ENCODE measurements around the gene THOC2. TPM values are rescaled to one million over a fixed set of nuclear protein-coding genes. Genes with fewer than 3 reads are reported as not detected.

The THOC2 gene
- total RNA-seq, 3 donors from 2014 or later (not counting 1 experiment from before 2014, with no cell fraction given), result 86.9 to 114 (median 90.3) TPM

- no peak for ATAC-seq
- no peaks in the 10 kb centered on the region for H3K36me3 ChIP-seq (ENCODE audit: control insufficient read depth, insufficient read depth, low read length)
- no peaks in the 10 kb centered on the region for H3K9me3 Mint-ChIP-seq
- DNase-seq, result no peak
- WGBS (ENCODE audit: insufficient coverage), result 100% methylated on average over 1 of the region's 2 CpGs
- no peaks in the 10 kb centered on the region for H3K27me3 Mint-ChIP-seq (ENCODE audit: low read depth in 2 of 2)
- H3K4me1 Mint-ChIP-seq, result peaks cover 6 to 14% of the 10 kb centered on the region in 2 donors
- intact Hi-C loops (cut with micrococcal nuclease), result no loop called here
- no peaks in the 10 kb centered on the region for H3K36me3 Mint-ChIP-seq
- no peaks in the 10 kb centered on the region for H3K4me1 ChIP-seq (ENCODE audit: control insufficient read depth, insufficient read depth, low read length)
- no peak overlapping the region for H3K4me3 ChIP-seq (ENCODE audit: low read length)
- TF ChIP-seq, protein P1, sequence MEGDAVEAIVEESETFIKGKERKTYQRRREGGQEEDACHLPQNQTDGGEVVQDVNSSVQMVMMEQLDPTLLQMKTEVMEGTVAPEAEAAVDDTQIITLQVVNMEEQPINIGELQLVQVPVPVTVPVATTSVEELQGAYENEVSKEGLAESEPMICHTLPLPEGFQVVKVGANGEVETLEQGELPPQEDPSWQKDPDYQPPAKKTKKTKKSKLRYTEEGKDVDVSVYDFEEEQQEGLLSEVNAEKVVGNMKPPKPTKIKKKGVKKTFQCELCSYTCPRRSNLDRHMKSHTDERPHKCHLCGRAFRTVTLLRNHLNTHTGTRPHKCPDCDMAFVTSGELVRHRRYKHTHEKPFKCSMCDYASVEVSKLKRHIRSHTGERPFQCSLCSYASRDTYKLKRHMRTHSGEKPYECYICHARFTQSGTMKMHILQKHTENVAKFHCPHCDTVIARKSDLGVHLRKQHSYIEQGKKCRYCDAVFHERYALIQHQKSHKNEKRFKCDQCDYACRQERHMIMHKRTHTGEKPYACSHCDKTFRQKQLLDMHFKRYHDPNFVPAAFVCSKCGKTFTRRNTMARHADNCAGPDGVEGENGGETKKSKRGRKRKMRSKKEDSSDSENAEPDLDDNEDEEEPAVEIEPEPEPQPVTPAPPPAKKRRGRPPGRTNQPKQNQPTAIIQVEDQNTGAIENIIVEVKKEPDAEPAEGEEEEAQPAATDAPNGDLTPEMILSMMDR (IDR thresholded peaks at IDR 0.05), result no peak
- no peak overlapping the region for H3K4me3 Mint-ChIP-seq
- no peaks in the 10 kb centered on the region for H3K27me3 ChIP-seq (ENCODE audit: control insufficient read depth, insufficient read depth, low read length)
- H3K27ac ChIP-seq (ENCODE audit: low read length), result no peak overlapping the region
- H3K27ac Mint-ChIP-seq, result no peak overlapping the region
- no peaks in the 10 kb centered on the region for H3K9me3 ChIP-seq (ENCODE audit: control insufficient read depth, insufficient read depth, low read length)
These were observed 28.1 kb downstream of the THOC2 start for GRCh38 chrX:123704781-123705180.

DNA sequence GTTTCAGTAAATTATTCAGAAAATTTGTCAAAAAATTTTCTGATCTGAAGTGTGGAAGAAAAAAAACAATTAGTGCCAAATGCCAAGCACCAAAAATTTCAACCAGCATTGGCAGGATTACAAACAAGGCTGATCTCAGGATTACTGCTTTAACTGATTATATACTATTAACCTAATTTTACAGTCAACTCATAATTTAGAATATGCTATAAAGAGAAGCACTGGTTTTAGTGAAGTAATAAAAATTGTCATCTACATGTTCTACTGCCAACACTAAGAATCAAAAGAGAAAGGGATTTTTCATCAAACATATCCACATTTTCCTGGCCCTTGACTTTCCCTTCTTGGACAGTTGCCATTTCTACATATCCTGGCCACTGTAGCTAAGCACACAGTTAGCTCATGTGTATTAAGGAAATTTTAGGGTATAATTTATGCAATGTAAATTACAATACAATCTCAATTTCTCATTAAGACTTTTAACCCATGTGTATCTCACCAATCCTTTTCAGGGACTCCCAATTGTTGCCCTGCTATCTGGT, 33.8 kb downstream of the THOC2 start:
- Mint-ChIP-seq H3K9me3 (no peaks in the 10 kb centered on the region), H3K36me3 (no peaks in the 10 kb centered on the region), H3K4me1 (peaks cover 0 to 4% of the 10 kb centered on the region in 2 donors), H3K27ac (no peak overlapping the region), H3K27me3 (ENCODE audit: low read depth in 2 of 2) (no peaks in the 10 kb centered on the region), H3K4me3 (no peak overlapping the region)
- intact Hi-C loops (cut with micrococcal nuclease), result no loop called here
- no peak for DNase-seq
- Histone ChIP-seq H3K27ac (ENCODE audit: low read length) (no peak overlapping the region), H3K4me3 (ENCODE audit: low read length) (no peak overlapping the region), H3K36me3 (ENCODE audit: control insufficient read depth, insufficient read depth, low read length) (no peaks in the 10 kb centered on the region), H3K4me1 (ENCODE audit: control insufficient read depth, insufficient read depth, low read length) (no peaks in the 10 kb centered on the region), H3K9me3 (ENCODE audit: control insufficient read depth, insufficient read depth, low read length) (no peaks in the 10 kb centered on the region), H3K27me3 (ENCODE audit: control insufficient read depth, insufficient read depth, low read length) (no peaks in the 10 kb centered on the region)
- TF ChIP-seq, protein P1 (IDR thresholded peaks at IDR 0.05), result no peak
- no peak for ATAC-seq

GRCh38 chrX:123696334-123696733, 36.5 kb downstream of the THOC2 start:
- H3K27ac ChIP-seq (ENCODE audit: low read length), result no peak overlapping the region
- no peak overlapping the region for H3K27ac Mint-ChIP-seq

DNA sequence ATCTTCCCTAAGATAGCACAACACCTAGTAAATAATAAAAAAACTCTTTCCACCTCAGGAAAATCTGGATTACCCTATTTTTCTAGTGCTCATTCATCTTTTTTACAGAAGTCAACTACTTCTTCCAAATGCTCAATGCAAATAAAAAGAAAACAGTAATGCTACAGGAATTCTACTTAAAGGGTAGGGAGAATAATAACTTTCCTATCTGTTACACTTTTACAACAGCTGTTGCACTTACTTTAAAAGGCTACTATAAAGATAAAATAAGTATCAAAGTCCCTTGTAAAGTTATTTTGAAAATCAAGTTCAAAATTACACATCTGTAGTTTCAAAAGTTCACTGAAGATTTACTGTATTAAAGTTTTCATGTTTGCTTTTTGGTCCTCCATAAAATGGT, 37.6 kb downstream of the THOC2 start:
- Histone ChIP-seq H3K9me3 (ENCODE audit: control insufficient read depth, insufficient read depth, low read length) (no peaks in the 10 kb centered on the region), H3K27ac (ENCODE audit: low read length) (no peak overlapping the region), H3K36me3 (ENCODE audit: control insufficient read depth, insufficient read depth, low read length) (peaks cover 7% of the 10 kb centered on the region), H3K4me3 (ENCODE audit: low read length) (no peak overlapping the region), H3K4me1 (ENCODE audit: control insufficient read depth, insufficient read depth, low read length) (no peaks in the 10 kb centered on the region), H3K27me3 (ENCODE audit: control insufficient read depth, insufficient read depth, low read length) (no peaks in the 10 kb centered on the region)
- Mint-ChIP-seq H3K4me3 (no peak overlapping the region), H3K36me3 (no peaks in the 10 kb centered on the region), H3K27ac (no peak overlapping the region), H3K27me3 (ENCODE audit: low read depth in 2 of 2) (no peaks in the 10 kb centered on the region), H3K9me3 (no peaks in the 10 kb centered on the region), H3K4me1 (peaks cover 0 to 4% of the 10 kb centered on the region in 2 donors)
- intact Hi-C loops (cut with micrococcal nuclease), result no loop called here
- ATAC-seq (no peak), DNase-seq (no peak)
- TF ChIP-seq, protein P1 (IDR thresholded peaks at IDR 0.05), result no peak

More at GRCh38 chrX:123696334-123696733, 36.5 kb downstream of the THOC2 start:
- DNase-seq, result no peak
- no peaks in the 10 kb centered on the region for H3K9me3 ChIP-seq (ENCODE audit: control insufficient read depth, insufficient read depth, low read length)
- no peak for ATAC-seq
- peaks cover 7% of the 10 kb centered on the region for H3K36me3 ChIP-seq (ENCODE audit: control insufficient read depth, insufficient read depth, low read length)
- intact Hi-C loops (cut with micrococcal nuclease), result no loop called here
- Mint-ChIP-seq H3K36me3 (no peaks in the 10 kb centered on the region), H3K4me3 (no peak overlapping the region), H3K9me3 (no peaks in the 10 kb centered on the region), H3K27me3 (ENCODE audit: low read depth in 2 of 2) (no peaks in the 10 kb centered on the region), H3K4me1 (peaks cover 0 to 4% of the 10 kb centered on the region in 2 donors)
- TF ChIP-seq, protein P1 (IDR thresholded peaks at IDR 0.05), result no peak
- H3K4me1 ChIP-seq (ENCODE audit: control insufficient read depth, insufficient read depth, low read length), result no peaks in the 10 kb centered on the region
- WGBS (ENCODE audit: insufficient coverage), result 80% methylated on average over 1 of the region's 2 CpGs
- no peak overlapping the region for H3K4me3 ChIP-seq (ENCODE audit: low read length)
- H3K27me3 ChIP-seq (ENCODE audit: control insufficient read depth, insufficient read depth, low read length), result no peaks in the 10 kb centered on the region
